Trophoblast cell (in vitro differentiated cells and primary cell): ENCODE results near the gene ARHGAP10.

Source experiments
- DNase-seq, 2 donors: peaks; one replicate each; pipeline ENCODE4 v3.0.0-alpha.2; 2016
- H2AFZ ChIP-seq: 2 replicates; pipeline ENCODE4 v1.6.1; 2013; ENCODE audit warnings: low read length, moderate library complexity, mild to moderate bottlenecking; ENCODE audit not compliant: insufficient read depth, poor library complexity
- H2AK5ac ChIP-seq: 2 replicates; pipeline ENCODE4 v1.6.1; 2013; ENCODE audit warnings: mild to moderate bottlenecking, low read length
- H2BK120ac ChIP-seq: 2 replicates; pipeline ENCODE4 v1.6.1; 2013; ENCODE audit warnings: low read length, mild to moderate bottlenecking, moderate library complexity; ENCODE audit not compliant: insufficient read depth, poor library complexity
- H2BK12ac ChIP-seq: 2 replicates; pipeline ENCODE4 v1.6.1; 2013; ENCODE audit warnings: mild to moderate bottlenecking, low read length, moderate library complexity
- H2BK5ac ChIP-seq: 2 replicates; pipeline ENCODE4 v1.6.1; 2013; ENCODE audit warnings: low read length, low read depth, moderate library complexity, mild to moderate bottlenecking; ENCODE audit not compliant: poor library complexity
- H3K14ac ChIP-seq: 2 replicates; pipeline ENCODE4 v1.6.1; 2013; ENCODE audit warnings: mild to moderate bottlenecking, low read length
- H3K18ac ChIP-seq: 2 replicates; pipeline ENCODE4 v1.6.1; 2013; ENCODE audit warnings: mild to moderate bottlenecking, low read length
- H3K23ac ChIP-seq: 2 replicates; pipeline ENCODE4 v1.6.1; 2013; ENCODE audit warnings: low read length
- H3K27ac ChIP-seq: 2 replicates; pipeline ENCODE4 v1.5.1; 2013; ENCODE audit warnings: low read depth, mild to moderate bottlenecking, inconsistent platforms, low read length, moderate library complexity
- H3K27me3 ChIP-seq: 2 replicates; pipeline ENCODE4 v1.6.1; 2013; ENCODE audit warnings: inconsistent platforms, mild to moderate bottlenecking, low read length, moderate library complexity; ENCODE audit not compliant: insufficient read depth
- H3K36me3 ChIP-seq, 2 experiments: 1 replicate in 1 of 2; 2 replicates in 1 of 2; pipeline ENCODE4 v1.6.1; 2013; ENCODE audit warnings: low read length in 2 of 2, mild to moderate bottlenecking in 2 of 2, moderate library complexity in 1 of 2; ENCODE audit not compliant: insufficient read depth in 2 of 2, control insufficient read depth in 1 of 2
- H3K4ac ChIP-seq: 2 replicates; pipeline ENCODE4 v1.6.1; 2013; ENCODE audit warnings: low read depth, mild to moderate bottlenecking, low read length, moderate library complexity
- H3K4me1 ChIP-seq, 2 experiments: 1 replicate in 1 of 2; 2 replicates in 1 of 2; pipeline ENCODE4 v1.6.1; 2013; ENCODE audit warnings: low read length in 2 of 2, mild to moderate bottlenecking in 2 of 2, moderate library complexity in 1 of 2; ENCODE audit not compliant: insufficient read depth in 2 of 2, control insufficient read depth in 1 of 2
- H3K4me2 ChIP-seq: 2 replicates; pipeline ENCODE4 v1.6.1; 2013; ENCODE audit warnings: inconsistent platforms, mild to moderate bottlenecking, low read length, moderate library complexity
- H3K4me3 ChIP-seq: 2 replicates; pipeline ENCODE4 v1.5.1; 2013; ENCODE audit warnings: mild to moderate bottlenecking, low read depth, low read length, inconsistent platforms
- H3K79me1 ChIP-seq: one replicate; pipeline ENCODE4 v1.6.1; 2013; ENCODE audit warnings: low read length
- H3K79me2 ChIP-seq: 2 replicates; pipeline ENCODE4 v1.6.1; 2013; ENCODE audit warnings: low read length, mild to moderate bottlenecking; ENCODE audit not compliant: control insufficient read depth, insufficient read depth, poor library complexity
- H3K9ac ChIP-seq: 2 replicates; pipeline ENCODE4 v1.6.1; 2013; ENCODE audit warnings: mild to moderate bottlenecking, low read length
- H3K9me3 ChIP-seq: 2 replicates; pipeline ENCODE4 v1.6.1; 2013; ENCODE audit warnings: low read depth, mild to moderate bottlenecking, control low read depth, inconsistent platforms, low read length; ENCODE audit not compliant: insufficient read depth
- H4K12ac ChIP-seq: 2 replicates; pipeline ENCODE4 v1.6.1; 2013; ENCODE audit warnings: low read depth, mild to moderate bottlenecking, low read length, moderate library complexity
- H4K8ac ChIP-seq: 2 replicates; pipeline ENCODE4 v1.6.1; 2013; ENCODE audit warnings: low read depth, mild to moderate bottlenecking, low read length, moderate library complexity
- H4K91ac ChIP-seq: one replicate; pipeline ENCODE4 v1.6.1; 2013; ENCODE audit warnings: low read depth, mild to moderate bottlenecking, low read length, moderate library complexity
- WGBS: extraction: QIAGEN DNeasy Blood & Tissue Kit; methylation state at CpG from one replicate; pipeline ENCODE4 v1.1.7; 2013; ENCODE audit warnings: missing lambda C conversion rate; ENCODE audit not compliant: insufficient read length, insufficient coverage; ENCODE audit errors: extremely low coverage; 5-methylcytosine and 5-hydroxymethylcytosine counted together

Gene ARHGAP10

GRCh38 chr4:147824884-147825283 is 93.0 kb downstream of the ARHGAP10 start:
- Histone ChIP-seq H3K36me3 (peaks cover 3 to 13% of the 10 kb centered on the region in 2 experiments), H3K23ac (no peak overlapping the region), H3K79me1 (peaks cover 5% of the 10 kb centered on the region), H4K8ac (no peak overlapping the region), H2BK120ac (no peak overlapping the region), H3K9ac (no peak overlapping the region), H2AK5ac (no peak overlapping the region), H3K4ac (no peak overlapping the region), H3K27me3 (no peaks in the 10 kb centered on the region), H3K79me2 (no peaks in the 10 kb centered on the region), H3K4me3 (no peak overlapping the region), H3K4me1 (peaks cover 2 to 6% of the 10 kb centered on the region in 2 experiments), H2BK5ac (no peak overlapping the region), H2BK12ac (no peak overlapping the region), H4K12ac (no peak overlapping the region), H3K27ac (no peak overlapping the region), H3K18ac (no peak overlapping the region), H3K14ac (no peak overlapping the region), H4K91ac (no peak overlapping the region), H2AFZ (no peak overlapping the region), H3K9me3 (no peaks in the 10 kb centered on the region), H3K4me2 (no peak overlapping the region)
- no CpG with 5 or more reads among the region's 4 CpGs for WGBS
- no peak for DNase-seq

GRCh38 chr4:147825451-147826287 is 93.8 kb downstream of the ARHGAP10 start:
- Histone ChIP-seq H3K27me3 (no peaks in the 10 kb centered on the region), H2AFZ (no peak overlapping the region), H4K8ac (no peak overlapping the region), H3K27ac (no peak overlapping the region), H3K4ac (no peak overlapping the region), H3K14ac (no peak overlapping the region), H4K12ac (no peak overlapping the region), H2AK5ac (no peak overlapping the region), H3K79me1 (peaks cover 5% of the 10 kb centered on the region), H3K9me3 (no peaks in the 10 kb centered on the region), H3K36me3 (peaks cover 3 to 13% of the 10 kb centered on the region in 2 experiments), H2BK120ac (no peak overlapping the region), H3K18ac (no peak overlapping the region), H3K4me3 (no peak overlapping the region), H3K4me2 (no peak overlapping the region), H3K9ac (no peak overlapping the region), H2BK5ac (no peak overlapping the region), H3K79me2 (no peaks in the 10 kb centered on the region), H2BK12ac (no peak overlapping the region), H3K23ac (no peak overlapping the region), H4K91ac (no peak overlapping the region), H3K4me1 (peaks cover 8% of the 10 kb centered on the region in 2 experiments)
- WGBS, result no CpG with 5 or more reads among the region's 8 CpGs
- peak in 1 of 2 donors; percentile 23 for DNase-seq

GRCh38 chr4:147826288-147826646 is 94.4 kb downstream of the ARHGAP10 start:
- H4K8ac ChIP-seq, result no peak overlapping the region
- no peak overlapping the region for H3K14ac ChIP-seq
- H3K9ac ChIP-seq, result no peak overlapping the region
- H3K9me3 ChIP-seq, result no peaks in the 10 kb centered on the region
- H2BK12ac ChIP-seq, result no peak overlapping the region
- H3K4me2 ChIP-seq, result no peak overlapping the region
- H3K4me1 ChIP-seq, result peaks cover 10 to 11% of the 10 kb centered on the region in 2 experiments
- no peak overlapping the region for H3K18ac ChIP-seq
- H2AK5ac ChIP-seq, result no peak overlapping the region
- no peak overlapping the region for H2AFZ ChIP-seq
- no peak overlapping the region for H3K4me3 ChIP-seq
- DNase-seq, result no peak
- no peak overlapping the region for H3K23ac ChIP-seq
- H3K4ac ChIP-seq, result no peak overlapping the region
- no peak overlapping the region for H4K12ac ChIP-seq
- no peak overlapping the region for H2BK120ac ChIP-seq
- no peak overlapping the region for H3K27ac ChIP-seq
- no peak overlapping the region for H4K91ac ChIP-seq
- no peak overlapping the region for H2BK5ac ChIP-seq
- peaks cover 5% of the 10 kb centered on the region for H3K79me1 ChIP-seq
- peaks cover 3 to 13% of the 10 kb centered on the region in 2 experiments for H3K36me3 ChIP-seq
- H3K27me3 ChIP-seq, result no peaks in the 10 kb centered on the region
- H3K79me2 ChIP-seq, result no peaks in the 10 kb centered on the region
- no CpG with 5 or more reads among the region's 5 CpGs for WGBS

- no peak overlapping the region for H2BK120ac ChIP-seq
- H4K12ac ChIP-seq, result no peak overlapping the region
- peaks cover 9% of the 10 kb centered on the region for H3K79me1 ChIP-seq
- no peak overlapping the region for H2BK12ac ChIP-seq
- no peak overlapping the region for H3K27ac ChIP-seq
- H2AK5ac ChIP-seq, result no peak overlapping the region
- H3K14ac ChIP-seq, result no peak overlapping the region
- no peak overlapping the region for H2AFZ ChIP-seq
- no peaks in the 10 kb centered on the region for H3K9me3 ChIP-seq
- no peak overlapping the region for H3K4ac ChIP-seq
- peaks cover 3 to 10% of the 10 kb centered on the region in 2 experiments for H3K36me3 ChIP-seq
- H3K18ac ChIP-seq, result no peak overlapping the region
- no peak overlapping the region for H3K4me3 ChIP-seq
- no peak overlapping the region for H3K9ac ChIP-seq
- H3K4me1 ChIP-seq, result peaks cover 12 to 13% of the 10 kb centered on the region in 2 experiments
- peak in 1 of 2 donors; percentile 63 for DNase-seq
- H3K4me2 ChIP-seq, result no peak overlapping the region
- no peak overlapping the region for H3K23ac ChIP-seq
- H3K27me3 ChIP-seq, result no peaks in the 10 kb centered on the region
- no peak overlapping the region for H4K8ac ChIP-seq
- no peaks in the 10 kb centered on the region for H3K79me2 ChIP-seq
- no CpG with 5 or more reads among the region's 3 CpGs for WGBS
- H4K91ac ChIP-seq, result no peak overlapping the region
- H2BK5ac ChIP-seq, result no peak overlapping the region
Measured at GRCh38 chr4:147828331-147828905, 96.5 kb downstream of the ARHGAP10 start.
